Immature natural killer cell (primary cell): ENCODE measurements around the gene CPNE5. TPM values are rescaled to one million over a fixed set of nuclear protein-coding genes. Genes with fewer than 3 reads are reported as not detected.

Experiments used
- DNase-seq, 3 donors: peaks; one replicate each; pipeline ENCODE4 v3.0.0; 2022; ENCODE audit warnings: mixed read lengths in 1 of 3
- H3K27ac Mint-ChIP-seq, 6 donors: one replicate each; pipeline ENCODE4 v1.8.0; 2020; ENCODE audit warnings: mixed read lengths in 6 of 6, mild to moderate bottlenecking in 5 of 6, inconsistent platforms in 4 of 6, moderate library complexity in 3 of 6
- H3K27me3 Mint-ChIP-seq, 3 donors: one replicate each; pipeline ENCODE4 v1.8.0; 2020 to 2021; ENCODE audit warnings: low read depth in 3 of 3, mild to moderate bottlenecking in 3 of 3, mixed read lengths in 3 of 3, moderate library complexity in 3 of 3, inconsistent platforms in 1 of 3
- H3K36me3 Mint-ChIP-seq, 3 donors: one replicate each; pipeline ENCODE4 v1.8.0; 2020; ENCODE audit warnings: mixed read lengths in 3 of 3, inconsistent platforms in 2 of 3, mild to moderate bottlenecking in 2 of 3
- H3K4me1 Mint-ChIP-seq, 2 donors: one replicate each; pipeline ENCODE4 v1.8.0; 2020; ENCODE audit warnings: inconsistent platforms in 2 of 2, mild to moderate bottlenecking in 2 of 2, mixed read lengths in 2 of 2, moderate library complexity in 1 of 2
- H3K4me3 Mint-ChIP-seq, 5 donors: one replicate each; pipeline ENCODE4 v1.8.0; 2020; ENCODE audit warnings: mild to moderate bottlenecking in 5 of 5, mixed read lengths in 5 of 5, inconsistent platforms in 3 of 5, moderate library complexity in 3 of 5
- H3K9me3 Mint-ChIP-seq, 6 donors: one replicate each; pipeline ENCODE4 v1.8.0; 2020; ENCODE audit warnings: mild to moderate bottlenecking in 6 of 6, mixed read lengths in 6 of 6, inconsistent platforms in 4 of 6, moderate library complexity in 3 of 6
- polyA plus RNA-seq, 3 donors: library from polyadenylated mRNA; unstranded; fragments of 300-500 nt; fragmentation: Illumina TruSeq; gene quantifications; one replicate each; pipeline ENCODE4 v1.2.3, GENCODE V29; 2021

The CPNE5 gene
- polyA plus RNA-seq, 3 donors from 2014 or later, result 0.29 to 0.52 (median 0.49) TPM

- Mint-ChIP-seq H3K9me3 (peaks cover 7 to 18% (median 15%) of the 10 kb centered on the region in 6 donors), H3K36me3 (peaks cover 32 to 62% (median 56%) of the 10 kb centered on the region in 3 donors), H3K4me1 (no peaks in the 10 kb centered on the region), H3K27me3 (peaks cover 3 to 8% (median 4%) of the 10 kb centered on the region in 3 donors), H3K27ac (no peak overlapping the region), H3K4me3 (no peak overlapping the region)
- DNase-seq, result no peak
Measured at GRCh38 chr6:36851626-36852025, 12.4 kb upstream of the CPNE5 start.

GRCh38 chr6:36851149-36851614, 11.9 kb upstream of the CPNE5 start:
- H3K27ac Mint-ChIP-seq, result no peak overlapping the region

GRCh38 chr6:36850021-36850420, 10.8 kb upstream of the CPNE5 start:
- no peak for DNase-seq
- Mint-ChIP-seq H3K9me3 (peaks cover 7 to 18% (median 15%) of the 10 kb centered on the region in 6 donors), H3K27me3 (peaks cover 4 to 11% (median 5%) of the 10 kb centered on the region in 3 donors), H3K4me3 (no peak overlapping the region), H3K4me1 (no peaks in the 10 kb centered on the region), H3K36me3 (peaks cover 32 to 51% (median 42%) of the 10 kb centered on the region in 3 donors), H3K27ac (no peak overlapping the region)

More at GRCh38 chr6:36851149-36851614, 11.9 kb upstream of the CPNE5 start:
- H3K36me3 Mint-ChIP-seq, result peaks cover 32 to 59% (median 52%) of the 10 kb centered on the region in 3 donors
- peak; percentile 30 to 43 (median 31) for DNase-seq
- H3K27me3 Mint-ChIP-seq, result peaks cover 3 to 8% (median 4%) of the 10 kb centered on the region in 3 donors
- no peak overlapping the region for H3K4me3 Mint-ChIP-seq
- H3K9me3 Mint-ChIP-seq, result peaks cover 7 to 18% (median 15%) of the 10 kb centered on the region in 6 donors
- no peaks in the 10 kb centered on the region for H3K4me1 Mint-ChIP-seq

GRCh38 chr6:36848658-36849441, 9.6 kb upstream of the CPNE5 start:
- no peak for DNase-seq
- no peak overlapping the region for H3K27ac Mint-ChIP-seq
- no peak overlapping the region for H3K4me3 Mint-ChIP-seq
- no peaks in the 10 kb centered on the region for H3K4me1 Mint-ChIP-seq
- H3K27me3 Mint-ChIP-seq, result peaks cover 3 to 11% (median 4%) of the 10 kb centered on the region in 3 donors
- H3K36me3 Mint-ChIP-seq, result peaks cover 25 to 41% (median 32%) of the 10 kb centered on the region in 3 donors
- peaks cover 7 to 18% (median 15%) of the 10 kb centered on the region in 6 donors for H3K9me3 Mint-ChIP-seq

GRCh38 chr6:36847991-36848390, 8.7 kb upstream of the CPNE5 start:
- no peaks in the 10 kb centered on the region for H3K4me1 Mint-ChIP-seq
- H3K36me3 Mint-ChIP-seq, result peaks cover 22 to 33% (median 23%) of the 10 kb centered on the region in 3 donors
- H3K4me3 Mint-ChIP-seq, result no peak overlapping the region
- no peak for DNase-seq
- H3K9me3 Mint-ChIP-seq, result peaks cover 7 to 18% (median 15%) of the 10 kb centered on the region in 6 donors
- H3K27me3 Mint-ChIP-seq, result peaks cover 3 to 11% (median 4%) of the 10 kb centered on the region in 3 donors
- H3K27ac Mint-ChIP-seq, result no peak overlapping the region

- no peak overlapping the region for H3K4me3 Mint-ChIP-seq
- H3K27ac Mint-ChIP-seq, result no peak overlapping the region
- DNase-seq, result no peak
- peaks cover 3 to 11% (median 4%) of the 10 kb centered on the region in 3 donors for H3K27me3 Mint-ChIP-seq
- H3K36me3 Mint-ChIP-seq, result peaks cover 14 to 27% (median 16%) of the 10 kb centered on the region in 3 donors
- H3K9me3 Mint-ChIP-seq, result peaks cover 7 to 18% (median 15%) of the 10 kb centered on the region in 6 donors
- no peaks in the 10 kb centered on the region for H3K4me1 Mint-ChIP-seq
Measured at GRCh38 chr6:36847152-36847551, 7.9 kb upstream of the CPNE5 start.

GRCh38 chr6:36845233-36845632, 6.0 kb upstream of the CPNE5 start:
- DNase-seq, result no peak
- Mint-ChIP-seq H3K27ac (no peak overlapping the region), H3K4me1 (peaks cover 8 to 9% of the 10 kb centered on the region in 2 donors), H3K36me3 (peaks cover 4 to 14% (median 5%) of the 10 kb centered on the region in 3 donors), H3K9me3 (peaks cover 3 to 7% (median 5%) of the 10 kb centered on the region in 6 donors), H3K27me3 (peaks cover 0 to 15% (median 8%) of the 10 kb centered on the region in 3 donors), H3K4me3 (no peak overlapping the region)

GRCh38 chr6:36844232-36845170, 5.3 kb upstream of the CPNE5 start:
- H3K36me3 Mint-ChIP-seq, result peaks cover 0 to 6% (median 0%) of the 10 kb centered on the region in 3 donors
- peaks cover 3 to 10% (median 8%) of the 10 kb centered on the region in 3 donors for H3K27me3 Mint-ChIP-seq
- H3K27ac Mint-ChIP-seq, result no peak overlapping the region
- H3K4me1 Mint-ChIP-seq, result peaks cover 8 to 12% of the 10 kb centered on the region in 2 donors
- no peak for DNase-seq
- H3K9me3 Mint-ChIP-seq, result peaks cover 0 to 3% (median 1%) of the 10 kb centered on the region in 6 donors
- no peak overlapping the region for H3K4me3 Mint-ChIP-seq

- Mint-ChIP-seq H3K9me3 (peaks cover 0 to 1% (median 0%) of the 10 kb centered on the region in 6 donors), H3K36me3 (no peaks in the 10 kb centered on the region), H3K4me1 (peaks cover 8 to 15% of the 10 kb centered on the region in 2 donors), H3K27me3 (peaks cover 7 to 14% (median 11%) of the 10 kb centered on the region in 3 donors), H3K4me3 (no peak overlapping the region), H3K27ac (no peak overlapping the region)
- no peak for DNase-seq
Measured at GRCh38 chr6:36843170-36843569, 3.9 kb upstream of the CPNE5 start.

GRCh38 chr6:36841756-36842155, 2.5 kb upstream of the CPNE5 start:
- peaks cover 0 to 1% (median 0%) of the 10 kb centered on the region in 6 donors for H3K9me3 Mint-ChIP-seq
- H3K27ac Mint-ChIP-seq, result no peak overlapping the region
- H3K36me3 Mint-ChIP-seq, result peaks cover 0 to 4% (median 0%) of the 10 kb centered on the region in 3 donors
- peaks cover 7 to 21% (median 14%) of the 10 kb centered on the region in 3 donors for H3K27me3 Mint-ChIP-seq
- peaks cover 8 to 15% of the 10 kb centered on the region in 2 donors for H3K4me1 Mint-ChIP-seq
- DNase-seq, result no peak
- no peak overlapping the region for H3K4me3 Mint-ChIP-seq

GRCh38 chr6:36840432-36841403, 1.5 kb upstream of the CPNE5 start:
- no peak overlapping the region for H3K27ac Mint-ChIP-seq
- peaks cover 8 to 15% of the 10 kb centered on the region in 2 donors for H3K4me1 Mint-ChIP-seq
- peaks cover 7 to 18% (median 16%) of the 10 kb centered on the region in 3 donors for H3K27me3 Mint-ChIP-seq
- H3K36me3 Mint-ChIP-seq, result peaks cover 0 to 4% (median 0%) of the 10 kb centered on the region in 3 donors
- H3K4me3 Mint-ChIP-seq, result peak overlapping the region; percentile 62 to 80 (median 76)
- H3K9me3 Mint-ChIP-seq, result no peaks in the 10 kb centered on the region
- DNase-seq, result peak; percentile 40 to 50 (median 46)

GRCh38 chr6:36839749-36840431, 646 bp upstream of the CPNE5 start:
- Mint-ChIP-seq H3K4me3 (peak overlapping the region; percentile 62 to 80 (median 74)), H3K9me3 (no peaks in the 10 kb centered on the region), H3K27ac (no peak overlapping the region), H3K36me3 (peaks cover 0 to 4% (median 0%) of the 10 kb centered on the region in 3 donors), H3K27me3 (peaks cover 8 to 18% (median 15%) of the 10 kb centered on the region in 3 donors), H3K4me1 (peaks cover 8 to 15% of the 10 kb centered on the region in 2 donors)
- peak; percentile 12 to 32 (median 14) for DNase-seq
